ENCODE results near the gene PADI1. TPM values are rescaled to one million over a fixed set of nuclear protein-coding genes. Genes with fewer than 3 reads are reported as not detected.

Gene PADI1
- total RNA-seq, 4 donors from 2014 or later: not detected

DNA sequence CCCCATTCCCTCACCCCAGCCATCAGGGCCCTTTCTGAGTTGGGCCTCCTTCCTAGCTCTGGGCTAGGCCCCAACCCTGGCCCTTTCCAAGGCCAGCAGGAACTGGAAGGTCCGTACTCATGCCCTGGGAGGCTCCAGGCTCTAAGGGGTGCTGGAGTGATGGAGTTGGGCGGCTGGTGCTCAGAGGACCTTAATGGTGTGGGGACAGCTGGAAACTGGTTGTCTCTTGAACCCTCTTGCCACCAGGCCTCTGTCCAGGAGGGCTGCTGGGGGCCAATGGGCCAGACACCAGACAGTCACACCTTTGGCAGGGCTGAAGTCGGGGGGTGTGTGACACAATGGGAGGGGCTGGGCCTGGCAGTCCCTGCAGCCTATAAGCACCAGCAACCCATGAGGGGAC is 9.2 kb upstream of the PADI1 start:
- TF ChIP-seq, protein P1, sequence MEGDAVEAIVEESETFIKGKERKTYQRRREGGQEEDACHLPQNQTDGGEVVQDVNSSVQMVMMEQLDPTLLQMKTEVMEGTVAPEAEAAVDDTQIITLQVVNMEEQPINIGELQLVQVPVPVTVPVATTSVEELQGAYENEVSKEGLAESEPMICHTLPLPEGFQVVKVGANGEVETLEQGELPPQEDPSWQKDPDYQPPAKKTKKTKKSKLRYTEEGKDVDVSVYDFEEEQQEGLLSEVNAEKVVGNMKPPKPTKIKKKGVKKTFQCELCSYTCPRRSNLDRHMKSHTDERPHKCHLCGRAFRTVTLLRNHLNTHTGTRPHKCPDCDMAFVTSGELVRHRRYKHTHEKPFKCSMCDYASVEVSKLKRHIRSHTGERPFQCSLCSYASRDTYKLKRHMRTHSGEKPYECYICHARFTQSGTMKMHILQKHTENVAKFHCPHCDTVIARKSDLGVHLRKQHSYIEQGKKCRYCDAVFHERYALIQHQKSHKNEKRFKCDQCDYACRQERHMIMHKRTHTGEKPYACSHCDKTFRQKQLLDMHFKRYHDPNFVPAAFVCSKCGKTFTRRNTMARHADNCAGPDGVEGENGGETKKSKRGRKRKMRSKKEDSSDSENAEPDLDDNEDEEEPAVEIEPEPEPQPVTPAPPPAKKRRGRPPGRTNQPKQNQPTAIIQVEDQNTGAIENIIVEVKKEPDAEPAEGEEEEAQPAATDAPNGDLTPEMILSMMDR (IDR thresholded peaks at IDR 0.05; ENCODE audit: low read depth): no peak

GRCh38 chr1:17196496-17197185 is 8.3 kb upstream of the PADI1 start:
- TF ChIP-seq, protein P1 (IDR thresholded peaks at IDR 0.05; ENCODE audit: low read depth): no peak

GRCh38 chr1:17197696-17198095 is 7.2 kb upstream of the PADI1 start:
- TF ChIP-seq, protein P1 (IDR thresholded peaks at IDR 0.05; ENCODE audit: low read depth): no peak

DNA sequence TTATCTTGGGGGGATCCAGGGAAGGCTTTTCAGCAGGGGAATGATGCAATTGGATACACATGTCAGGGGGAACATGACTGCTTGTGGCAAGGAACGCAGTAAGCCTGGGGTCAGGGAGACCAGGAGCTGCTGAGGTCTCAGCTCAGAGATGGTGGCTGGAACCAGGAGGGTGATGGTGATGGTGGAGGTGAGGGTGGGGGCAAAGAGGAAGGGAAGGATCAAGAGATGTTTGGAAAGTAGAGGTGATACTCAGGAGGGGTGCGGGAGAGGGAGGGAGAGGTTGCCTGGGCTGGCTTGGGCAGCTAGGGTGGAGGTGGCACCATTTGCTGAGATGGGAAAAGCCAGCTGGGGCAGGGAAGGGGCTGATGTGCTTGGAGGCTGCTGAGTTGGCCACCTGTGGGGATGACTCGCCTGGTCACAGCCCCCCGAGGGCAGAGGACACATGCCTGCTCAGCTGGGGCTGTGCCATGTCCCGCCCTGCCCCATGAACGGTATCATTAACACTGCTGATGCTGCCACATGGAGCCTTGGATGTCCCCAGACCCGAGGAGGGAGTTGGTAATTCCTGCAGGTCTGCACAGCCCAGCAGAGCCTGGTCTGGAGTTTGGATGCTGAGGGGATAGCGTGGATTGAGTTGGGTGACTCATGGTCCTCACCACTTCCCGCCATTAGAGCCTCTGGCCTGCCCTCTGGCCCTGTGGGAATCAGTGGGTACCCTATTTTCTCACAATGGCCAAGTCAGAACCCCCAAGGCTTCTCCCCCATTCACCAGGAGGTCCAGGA is 6.3 kb upstream of the PADI1 start:
- TF ChIP-seq, protein P1 (IDR thresholded peaks at IDR 0.05; ENCODE audit: low read depth): no peak

DNA sequence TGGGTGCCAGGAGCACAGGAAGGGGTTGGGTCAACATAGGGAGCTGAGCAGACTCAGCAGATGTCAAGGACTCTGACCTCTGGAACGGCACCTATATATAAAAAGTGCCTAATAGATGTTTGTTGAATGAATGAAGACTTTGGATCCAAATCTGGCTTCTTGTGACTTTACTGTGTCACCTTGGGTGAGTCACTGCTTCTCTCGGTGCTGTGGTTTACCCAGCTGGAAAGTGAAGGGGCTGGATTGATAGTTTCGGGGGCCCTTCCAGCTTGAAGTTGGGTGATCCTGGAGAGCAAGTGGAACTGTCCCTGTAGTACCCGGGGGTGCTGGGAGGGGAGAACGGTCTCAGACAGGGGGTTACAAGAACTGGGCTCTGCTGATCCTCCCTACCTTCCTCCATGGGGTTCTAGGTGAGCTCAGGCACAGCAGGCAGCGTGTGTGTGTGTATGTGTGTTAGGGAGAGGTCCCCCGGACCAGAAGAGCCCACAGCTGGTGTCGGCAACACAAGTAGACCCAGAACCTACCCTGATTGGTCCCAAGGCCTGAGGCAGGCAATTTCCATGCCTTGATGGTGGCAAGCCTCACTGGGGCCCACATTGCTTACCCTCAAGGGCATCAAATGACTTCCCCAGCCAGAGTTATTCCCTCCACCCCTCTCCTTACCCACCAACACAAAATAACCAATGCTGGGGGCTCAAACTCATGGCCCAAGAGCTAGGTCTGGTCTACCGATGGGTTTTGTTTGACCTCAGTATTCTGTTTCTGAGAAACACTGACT is 5.5 kb upstream of the PADI1 start:
- TF ChIP-seq, protein P1 (IDR thresholded peaks at IDR 0.05; ENCODE audit: low read depth): no peak

DNA sequence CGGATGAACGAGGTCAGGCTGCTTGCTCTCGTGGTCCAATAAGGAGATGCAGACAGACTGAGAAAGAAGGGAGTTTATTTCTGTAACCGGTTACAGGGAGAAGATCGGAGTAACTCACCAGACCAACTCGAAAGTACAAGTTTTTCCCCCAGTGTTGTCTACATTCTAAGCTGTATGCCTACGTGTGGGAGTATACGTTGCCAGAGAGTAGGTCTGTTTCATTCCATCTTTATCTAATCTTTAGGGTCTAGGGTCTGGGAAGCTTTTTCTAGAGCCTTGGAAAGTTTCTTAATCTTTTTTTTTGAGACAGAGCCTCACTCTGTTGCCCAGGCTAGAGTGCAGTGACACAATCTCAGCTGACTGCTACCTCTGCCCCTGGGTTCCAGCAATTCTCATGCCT is 4.7 kb upstream of the PADI1 start:
- TF ChIP-seq, protein P1 (IDR thresholded peaks at IDR 0.05; ENCODE audit: low read depth): no peak

- TF ChIP-seq, protein P1 (IDR thresholded peaks at IDR 0.05; ENCODE audit: low read depth): no peak
Measured at GRCh38 chr1:17200756-17201155, 4.2 kb upstream of the PADI1 start.
